Erythroblast (primary cell): ENCODE measurements around the gene ARAP3.
"Not testable (repeated sequence)": the region's sequence is repeated elsewhere in the genome, so short reads cannot be mapped to it uniquely, and the experiment has no call there.

Source experiments
- DNase-seq, 2 experiments: peaks; one replicate each; lab custom pipeline; 2025; lab: John Stamatoyannopoulos, UW
- GATA1 ChIP-seq: IDR thresholded peaks from 2 replicates; pipeline ENCODE4 v1.6.1; 2011; ENCODE audit warnings: low read depth, mild to moderate bottlenecking, control low read depth, low read length, moderate library complexity
- POLR2A ChIP-seq: IDR thresholded peaks from 2 replicates; pipeline ENCODE4 v1.6.1; 2011; ENCODE audit warnings: mild to moderate bottlenecking, low read length

Gene ARAP3, protein sequence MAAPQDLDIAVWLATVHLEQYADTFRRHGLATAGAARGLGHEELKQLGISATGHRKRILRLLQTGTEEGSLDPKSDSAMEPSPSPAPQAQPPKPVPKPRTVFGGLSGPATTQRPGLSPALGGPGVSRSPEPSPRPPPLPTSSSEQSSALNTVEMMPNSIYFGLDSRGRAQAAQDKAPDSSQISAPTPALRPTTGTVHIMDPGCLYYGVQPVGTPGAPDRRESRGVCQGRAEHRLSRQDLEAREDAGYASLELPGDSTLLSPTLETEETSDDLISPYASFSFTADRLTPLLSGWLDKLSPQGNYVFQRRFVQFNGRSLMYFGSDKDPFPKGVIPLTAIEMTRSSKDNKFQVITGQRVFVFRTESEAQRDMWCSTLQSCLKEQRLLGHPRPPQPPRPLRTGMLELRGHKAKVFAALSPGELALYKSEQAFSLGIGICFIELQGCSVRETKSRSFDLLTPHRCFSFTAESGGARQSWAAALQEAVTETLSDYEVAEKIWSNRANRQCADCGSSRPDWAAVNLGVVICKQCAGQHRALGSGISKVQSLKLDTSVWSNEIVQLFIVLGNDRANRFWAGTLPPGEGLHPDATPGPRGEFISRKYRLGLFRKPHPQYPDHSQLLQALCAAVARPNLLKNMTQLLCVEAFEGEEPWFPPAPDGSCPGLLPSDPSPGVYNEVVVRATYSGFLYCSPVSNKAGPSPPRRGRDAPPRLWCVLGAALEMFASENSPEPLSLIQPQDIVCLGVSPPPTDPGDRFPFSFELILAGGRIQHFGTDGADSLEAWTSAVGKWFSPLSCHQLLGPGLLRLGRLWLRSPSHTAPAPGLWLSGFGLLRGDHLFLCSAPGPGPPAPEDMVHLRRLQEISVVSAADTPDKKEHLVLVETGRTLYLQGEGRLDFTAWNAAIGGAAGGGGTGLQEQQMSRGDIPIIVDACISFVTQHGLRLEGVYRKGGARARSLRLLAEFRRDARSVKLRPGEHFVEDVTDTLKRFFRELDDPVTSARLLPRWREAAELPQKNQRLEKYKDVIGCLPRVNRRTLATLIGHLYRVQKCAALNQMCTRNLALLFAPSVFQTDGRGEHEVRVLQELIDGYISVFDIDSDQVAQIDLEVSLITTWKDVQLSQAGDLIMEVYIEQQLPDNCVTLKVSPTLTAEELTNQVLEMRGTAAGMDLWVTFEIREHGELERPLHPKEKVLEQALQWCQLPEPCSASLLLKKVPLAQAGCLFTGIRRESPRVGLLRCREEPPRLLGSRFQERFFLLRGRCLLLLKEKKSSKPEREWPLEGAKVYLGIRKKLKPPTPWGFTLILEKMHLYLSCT (N-terminal part only)

DNA sequence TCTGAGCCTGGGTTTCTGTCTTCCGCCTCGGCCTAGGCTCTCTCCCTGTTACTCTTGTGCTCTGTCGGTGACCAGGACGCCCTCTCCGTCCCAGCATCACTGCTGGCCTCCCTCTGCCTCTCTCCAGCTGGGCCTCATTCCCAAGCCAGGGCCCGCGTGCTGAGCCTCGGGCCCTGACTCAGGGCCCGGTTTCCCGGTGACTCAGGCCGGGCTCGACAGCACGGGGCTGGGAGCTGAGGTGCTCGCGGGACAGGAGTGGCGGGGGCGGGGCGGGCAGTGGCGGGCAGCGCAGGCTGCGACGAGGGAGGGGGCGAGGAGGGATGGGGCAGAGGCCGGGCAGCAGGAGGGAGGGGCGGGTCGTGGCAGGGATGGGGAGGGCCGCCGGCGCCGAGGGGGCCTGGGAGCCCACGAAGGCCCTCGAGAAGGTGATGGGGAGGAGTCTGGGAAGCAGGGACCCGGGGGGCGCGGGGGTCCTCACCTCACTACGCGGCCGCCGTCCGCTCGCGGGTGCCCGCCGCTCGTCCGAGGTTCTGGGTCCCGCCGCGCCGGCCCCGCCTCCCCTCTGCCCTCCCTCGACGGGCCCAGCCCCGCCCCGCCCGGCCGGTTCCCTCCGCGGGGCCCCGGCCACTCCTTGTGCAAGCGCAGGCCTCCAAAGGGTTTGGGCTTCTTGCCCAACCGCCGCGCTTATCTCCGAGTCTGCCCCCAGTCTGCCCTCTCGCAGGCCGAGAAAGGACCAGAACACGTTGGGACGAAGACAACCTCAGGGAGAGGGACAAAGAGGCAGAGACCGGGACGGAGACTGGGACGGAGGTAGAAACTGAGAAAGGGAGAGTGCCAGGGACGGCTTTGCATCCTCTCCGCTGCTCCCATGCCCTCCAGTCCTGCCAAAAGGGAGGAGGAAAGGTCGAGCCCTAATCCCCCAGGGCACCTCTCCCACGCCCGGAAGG, at the start of gene ARAP3:
Gene ARAP3 (minus strand): TSS at position 536 of the 947 bp plus-strand sequence. CDS start 1,744 bp downstream, outside the sequence.
- peak; percentile 89 to 90 for DNase-seq
- TF ChIP-seq POLR2A = no peak
- TF ChIP-seq GATA1 = no peak

DNA sequence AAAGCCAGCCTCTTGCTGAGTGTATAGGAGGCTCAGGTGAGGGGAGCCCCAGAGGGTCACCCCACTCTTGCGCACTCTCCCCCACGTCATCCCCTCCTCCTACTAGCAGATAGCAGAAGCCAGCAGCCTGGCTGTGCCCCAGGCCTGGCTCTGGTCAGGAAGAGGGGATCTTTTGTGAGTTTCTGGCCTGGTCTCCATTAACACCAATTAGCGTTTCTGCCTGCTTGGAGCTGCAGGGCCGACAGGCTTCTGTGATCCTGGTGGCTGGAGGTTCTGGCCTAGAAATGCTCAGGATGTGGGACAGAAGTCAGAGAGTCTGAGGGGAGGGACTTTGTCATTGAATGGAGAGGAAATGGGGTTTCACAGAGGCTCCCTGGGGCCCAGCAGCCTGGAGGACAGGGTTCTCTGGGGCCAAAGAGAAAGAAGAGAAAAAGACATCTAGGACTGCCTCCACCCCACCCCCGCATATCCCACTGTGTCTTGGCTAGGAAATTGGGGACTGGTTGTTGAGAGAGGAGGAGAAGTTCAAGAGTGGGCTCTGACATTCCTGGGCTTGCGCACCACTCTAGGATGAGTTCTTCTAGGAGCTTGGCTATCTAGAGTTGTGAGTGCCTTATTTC, 47.5 kb upstream of the ARAP3 start:
- TF ChIP-seq POLR2A (no peak), GATA1 (no peak)
- DNase-seq = no peak

DNA sequence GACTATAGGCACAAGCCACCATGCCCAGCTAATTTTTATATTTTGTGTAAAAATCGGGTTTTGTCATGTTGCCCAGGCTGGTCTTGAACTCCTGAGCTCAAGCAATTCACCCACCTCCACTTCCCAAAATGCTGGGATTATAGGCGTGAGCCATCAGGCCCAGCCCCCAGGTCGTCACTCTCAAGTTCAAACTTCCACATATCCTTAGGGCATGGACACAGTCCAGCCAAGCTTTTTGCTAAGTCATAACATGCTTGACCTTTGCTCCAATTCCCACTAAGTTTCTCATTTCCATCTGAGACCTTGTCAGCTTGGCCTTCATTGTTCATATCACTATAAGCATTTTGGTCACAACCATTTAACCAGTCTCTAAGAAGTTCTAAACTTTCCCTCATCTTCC, 43.9 kb upstream of the ARAP3 start:
- DNase-seq = no peak
- TF ChIP-seq POLR2A (no peak), GATA1 (no peak)

DNA sequence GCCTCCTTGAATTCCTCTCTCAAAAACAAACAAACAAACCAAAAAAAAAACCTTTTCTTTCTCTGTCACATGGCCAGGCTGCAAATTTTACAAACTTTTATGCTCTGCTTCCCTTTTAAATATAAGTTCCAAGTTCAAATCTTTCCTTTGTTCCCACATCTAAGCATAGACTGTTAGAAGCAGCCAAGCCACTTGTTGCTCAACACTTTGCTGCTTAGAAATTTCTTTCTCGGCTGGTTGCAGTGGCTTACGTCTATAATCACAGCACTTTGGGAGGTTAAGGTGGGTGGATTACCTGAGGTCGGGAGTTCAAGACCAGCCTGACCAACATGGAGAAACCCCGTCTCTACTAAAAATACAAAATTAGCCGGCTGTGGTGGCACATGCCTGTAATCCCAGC, 43.1 kb upstream of the ARAP3 start:
- DNase-seq = not testable (repeated sequence)

DNA sequence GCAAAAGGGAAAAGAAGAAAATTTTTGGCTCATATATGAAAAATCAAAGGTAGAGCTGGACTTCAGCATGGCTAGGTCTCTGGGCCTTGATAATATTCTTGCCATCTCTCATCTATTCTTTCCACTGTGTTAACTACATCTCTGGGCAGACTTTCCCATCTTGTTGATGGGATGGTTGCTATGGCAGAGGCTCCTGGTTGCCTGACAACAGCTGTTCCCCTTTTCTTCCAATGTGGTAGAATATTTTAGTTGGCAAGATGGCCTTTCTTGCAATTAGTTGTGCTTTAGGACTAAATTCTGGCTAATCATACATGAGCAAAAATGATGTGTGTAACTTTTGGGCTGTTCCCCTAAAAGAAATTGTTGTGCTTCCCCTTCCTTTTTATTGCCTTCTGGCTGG, 40.2 kb upstream of the ARAP3 start:
- no peak for TF ChIP-seq POLR2A
- TF ChIP-seq GATA1 = no peak
- no peak for DNase-seq

DNA sequence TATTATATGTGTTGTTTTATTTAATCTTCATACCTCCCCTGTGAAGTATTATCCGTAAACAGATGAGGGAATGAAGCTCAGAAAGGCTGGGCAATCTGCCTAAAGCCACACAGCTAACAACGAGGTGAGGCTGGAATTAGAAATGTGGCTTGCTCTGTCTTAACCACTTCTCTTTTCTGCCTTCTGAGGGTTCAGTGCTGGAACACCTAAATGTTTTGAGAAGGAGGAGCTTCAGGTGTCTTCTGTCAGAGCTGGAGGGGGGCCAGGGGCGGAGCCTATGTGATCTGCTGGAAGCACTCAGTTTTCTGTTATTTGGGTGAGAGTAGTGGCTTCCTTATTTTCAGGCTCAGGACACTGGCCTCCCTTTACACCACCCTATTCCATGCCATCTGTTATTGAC, 35.0 kb upstream of the ARAP3 start:
- no peak for DNase-seq
- TF ChIP-seq GATA1 (no peak), POLR2A (no peak)

DNA sequence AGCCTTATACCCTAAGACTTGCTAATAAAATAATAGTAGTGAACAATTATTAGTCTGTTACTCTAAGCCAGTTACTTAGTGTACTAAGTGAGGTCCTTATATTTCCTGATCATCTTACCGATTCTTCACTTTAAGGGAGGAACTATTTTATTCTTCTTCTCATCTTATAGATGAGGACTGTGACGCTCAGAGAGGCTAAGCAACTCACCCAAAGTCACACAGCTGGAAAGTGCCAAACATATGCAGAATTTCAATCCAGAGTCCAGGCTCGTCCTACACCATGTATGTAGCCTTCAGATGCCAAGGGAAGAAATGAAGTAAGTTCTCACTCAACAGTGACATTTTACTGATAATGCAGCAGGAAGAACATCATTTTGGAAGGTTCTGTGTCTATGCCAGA, 34.4 kb upstream of the ARAP3 start:
- no peak for DNase-seq
- no peak for TF ChIP-seq GATA1
- TF ChIP-seq POLR2A = no peak

DNA sequence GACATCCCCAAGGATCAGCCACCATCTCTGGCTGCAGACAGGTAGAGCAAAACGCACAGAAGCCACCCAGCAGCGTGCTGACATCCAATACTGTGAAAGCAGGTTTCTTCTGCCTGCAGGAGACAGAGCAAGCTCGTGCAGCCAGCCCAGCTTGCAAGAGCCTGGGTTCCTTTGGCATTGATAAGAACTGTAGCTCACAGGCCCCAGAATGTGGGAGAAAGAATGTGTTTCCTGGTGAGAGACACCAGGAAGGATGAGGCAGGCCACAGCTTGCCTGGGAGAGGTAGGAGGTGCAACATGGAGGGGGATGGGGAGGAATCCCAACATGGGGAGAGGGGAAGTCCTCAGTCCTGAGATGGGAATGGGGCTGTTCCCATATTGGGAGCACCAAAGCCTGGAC, 34.0 kb upstream of the ARAP3 start:
- no peak for DNase-seq
- TF ChIP-seq GATA1 = no peak
- TF ChIP-seq POLR2A = no peak

DNA sequence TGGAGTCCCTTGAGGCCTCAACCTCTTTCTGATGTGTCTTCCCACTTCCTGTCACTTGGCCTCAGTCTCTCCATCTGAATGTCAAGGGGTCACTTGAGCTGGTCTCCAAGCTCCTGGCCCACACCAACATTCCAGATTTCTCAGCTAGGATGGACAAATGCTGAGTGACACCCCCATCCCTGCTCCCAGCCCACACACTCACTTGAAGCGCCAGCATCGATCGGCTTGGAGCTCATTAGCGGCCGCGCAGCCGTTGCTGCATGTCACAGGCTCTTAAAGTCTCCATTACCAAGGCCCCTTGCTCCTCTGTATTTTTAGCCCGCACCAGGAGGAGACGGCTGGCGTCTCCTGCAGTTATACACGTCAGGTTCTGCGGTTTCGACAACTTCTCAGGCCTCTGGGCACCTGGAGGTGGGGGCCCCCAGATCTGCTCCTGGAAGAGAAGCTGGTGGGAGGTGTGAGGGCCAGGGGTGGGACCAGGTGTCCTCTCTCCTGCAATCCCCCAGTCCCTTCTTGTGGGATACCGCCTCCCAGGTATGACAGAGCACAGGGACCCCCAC, 33.4 kb upstream of the ARAP3 start:
- no peak for DNase-seq
- TF ChIP-seq POLR2A (no peak), GATA1 (no peak)

DNA sequence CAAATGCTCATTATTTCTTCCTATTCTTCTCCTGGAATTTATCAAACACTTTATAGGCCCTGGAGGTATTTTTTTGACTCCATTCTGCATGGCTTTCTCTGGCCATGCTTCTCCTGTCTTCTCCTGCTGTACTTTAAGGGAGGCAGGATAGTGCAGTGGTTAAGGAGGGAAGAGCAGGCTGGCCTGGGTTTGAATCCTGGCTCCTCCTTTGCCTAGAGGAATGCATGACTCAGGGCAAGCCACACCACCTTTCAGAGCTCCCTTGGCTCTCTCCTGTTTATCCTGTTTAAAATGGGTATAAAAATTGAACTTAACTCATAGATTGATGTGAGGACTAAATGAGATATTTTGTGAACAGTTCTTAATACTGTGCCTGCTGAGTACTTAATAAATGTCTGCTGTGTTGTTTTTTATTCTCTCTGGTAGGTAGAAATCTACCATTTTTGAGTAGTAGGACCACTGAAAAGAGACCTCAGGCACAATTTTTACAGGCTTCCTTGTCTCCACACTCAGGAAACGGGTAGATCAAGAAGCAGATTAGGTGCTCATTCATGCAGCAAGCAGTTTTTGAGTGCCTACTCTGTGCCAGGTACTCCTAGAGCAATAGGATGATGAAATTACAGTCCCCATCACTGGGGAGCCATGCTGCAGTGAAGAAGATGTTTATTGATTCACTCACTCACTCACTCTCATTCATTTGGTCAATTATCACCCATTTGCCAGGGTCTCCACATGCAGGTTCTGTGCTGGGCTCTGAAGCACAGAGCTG, 32.7 kb upstream of the ARAP3 start:
- TF ChIP-seq GATA1 = no peak
- no peak for DNase-seq

DNA sequence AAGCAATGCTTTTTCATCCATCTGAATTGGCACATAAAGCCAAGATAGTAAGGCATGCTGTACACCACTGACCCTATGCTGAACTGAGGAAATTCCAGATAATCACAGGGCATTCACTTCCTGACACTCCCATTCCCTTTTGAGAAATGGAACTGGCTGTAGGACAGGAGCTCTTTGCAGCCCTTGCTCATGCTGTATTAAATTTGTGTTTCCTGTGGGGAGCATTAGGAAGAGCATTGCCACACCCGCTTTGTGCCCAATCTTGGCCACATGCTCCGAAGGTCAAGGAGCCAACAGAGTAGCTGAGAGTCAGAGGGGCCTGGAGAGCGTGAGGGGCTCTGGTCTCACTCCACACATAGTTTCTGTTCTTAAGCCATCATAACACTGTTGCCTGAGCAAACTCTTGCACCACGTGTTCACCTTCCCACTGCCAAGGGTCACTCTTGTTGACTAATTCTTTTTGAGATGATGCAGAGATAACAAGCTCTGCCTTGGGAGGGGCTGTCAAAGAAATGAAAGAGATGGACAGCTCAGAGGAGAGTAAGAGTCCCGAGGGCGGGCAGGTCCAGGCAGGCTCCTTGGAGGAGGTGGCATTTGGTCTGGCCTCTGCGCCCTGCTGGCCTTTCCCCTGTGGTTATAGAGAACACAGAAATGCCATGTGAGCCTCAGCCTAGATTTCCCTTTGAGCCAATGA, 31.7 kb upstream of the ARAP3 start:
- TF ChIP-seq GATA1 (no peak), POLR2A (no peak)
- no peak for DNase-seq
